Skeletal muscle satellite cell (primary cell): ENCODE data around the gene ENTPD5. TPM values are rescaled to one million over a fixed set of nuclear protein-coding genes. Genes with fewer than 3 reads are reported as not detected.
"Not testable (repeated sequence)": the region's sequence is repeated elsewhere in the genome, so short reads cannot be mapped to it uniquely, and the experiment has no call there.

ENCODE experiments used
- H3K27me3 ChIP-seq: 2 replicates; pipeline ENCODE4 v1.7.0; 2013; ENCODE audit warnings: low read length; ENCODE audit not compliant: control insufficient read depth, insufficient read depth
- H3K36me3 ChIP-seq: 2 replicates; pipeline ENCODE4 v1.7.0; 2013; ENCODE audit warnings: mild to moderate bottlenecking, control low read depth, low read length; ENCODE audit not compliant: insufficient read depth
- H3K4me1 ChIP-seq: 2 replicates; pipeline ENCODE4 v1.7.0; 2013; ENCODE audit warnings: low read length; ENCODE audit not compliant: control insufficient read depth, insufficient read depth
- H3K4me2 ChIP-seq: 2 replicates; pipeline ENCODE4 v1.7.0; 2013; ENCODE audit warnings: mild to moderate bottlenecking, low read length
- H3K4me3 ChIP-seq: 2 replicates; pipeline ENCODE4 v1.7.0; 2013; ENCODE audit warnings: low read length
- H3K9ac ChIP-seq: 2 replicates; pipeline ENCODE4 v1.7.0; 2013; ENCODE audit warnings: mild to moderate bottlenecking, low read depth, low read length, moderate library complexity
- H3K9me3 ChIP-seq: replicated peaks from 2 replicates; pipeline ENCODE4 v1.7.0; 2013; ENCODE audit warnings: mild to moderate bottlenecking, control low read depth, low read length
- small RNA-seq: library from RNA; depleted of rRNA; stranded (forward); fragments of <200 nt; gene quantifications from one replicate; pipeline ENCODE3, GENCODE V24; 2012

ENTPD5 gene

GRCh38 chr14:73936548-73936947 is 82.5 kb downstream of the ENTPD5 start:
- Histone ChIP-seq H3K9me3 (no peaks in the 10 kb centered on the region), H3K4me3 (no peak overlapping the region), H3K36me3 (peaks cover 52% of the 10 kb centered on the region), H3K4me2 (no peak overlapping the region), H3K4me1 (no peaks in the 10 kb centered on the region), H3K27me3 (no peaks in the 10 kb centered on the region), H3K9ac (no peak overlapping the region)

GRCh38 chr14:73935666-73936065 is 83.4 kb downstream of the ENTPD5 start:
- no peak overlapping the region for H3K4me3 ChIP-seq
- no peaks in the 10 kb centered on the region for H3K9me3 ChIP-seq
- no peak overlapping the region for H3K9ac ChIP-seq
- no peaks in the 10 kb centered on the region for H3K27me3 ChIP-seq
- no peaks in the 10 kb centered on the region for H3K4me1 ChIP-seq
- peaks cover 58% of the 10 kb centered on the region for H3K36me3 ChIP-seq
- H3K4me2 ChIP-seq = no peak overlapping the region

- Histone ChIP-seq H3K9me3 (no peaks in the 10 kb centered on the region), H3K4me2 (no peak overlapping the region), H3K9ac (no peak overlapping the region), H3K36me3 (peaks cover 65% of the 10 kb centered on the region), H3K27me3 (no peaks in the 10 kb centered on the region), H3K4me1 (no peaks in the 10 kb centered on the region), H3K4me3 (no peak overlapping the region)
Measured at GRCh38 chr14:73924337-73924736, 94.8 kb downstream of the ENTPD5 start.

- H3K9me3 ChIP-seq, H3K4me2 ChIP-seq, H3K4me3 ChIP-seq, H3K9ac ChIP-seq, H3K27me3 ChIP-seq: not testable (repeated sequence)
- H3K4me1 ChIP-seq = peaks cover 11% of the 10 kb centered on the region
- H3K36me3 ChIP-seq = peaks cover 50% of the 10 kb centered on the region
Measured at GRCh38 chr14:73919457-73919856, 99.6 kb downstream of the ENTPD5 start.

- Histone ChIP-seq H3K9me3 (no peaks in the 10 kb centered on the region), H3K4me3 (no peak overlapping the region), H3K9ac (no peak overlapping the region), H3K27me3 (no peaks in the 10 kb centered on the region), H3K36me3 (peaks cover 42% of the 10 kb centered on the region), H3K4me2 (no peak overlapping the region), H3K4me1 (peaks cover 11% of the 10 kb centered on the region)
Measured at GRCh38 chr14:73916324-73916723, 102.8 kb downstream of the ENTPD5 start.

- Histone ChIP-seq H3K36me3 (peaks cover 54% of the 10 kb centered on the region), H3K4me3 (no peak overlapping the region), H3K9ac (no peak overlapping the region), H3K4me2 (no peak overlapping the region), H3K27me3 (no peaks in the 10 kb centered on the region), H3K9me3 (no peaks in the 10 kb centered on the region), H3K4me1 (peaks cover 11% of the 10 kb centered on the region)
Measured at GRCh38 chr14:73913256-73913655, 105.8 kb downstream of the ENTPD5 start.

GRCh38 chr14:73909681-73910080 is 109.4 kb downstream of the ENTPD5 start:
- no peaks in the 10 kb centered on the region for H3K27me3 ChIP-seq
- no peak overlapping the region for H3K9ac ChIP-seq
- no peak overlapping the region for H3K4me3 ChIP-seq
- no peaks in the 10 kb centered on the region for H3K4me1 ChIP-seq
- H3K36me3 ChIP-seq = peaks cover 72% of the 10 kb centered on the region
- H3K9me3 ChIP-seq = no peaks in the 10 kb centered on the region
- H3K4me2 ChIP-seq = no peak overlapping the region

Small RNA genes within 50 kb of the gene (small RNA-seq; reads per million reads assigned to genes)
- not detected for gene AC005480.2
